ENCODE data around the gene ACAT1.
A peak's percentile ranks its signal among the peaks of the same experiment; 100 is the strongest.

The ACAT1 gene

GRCh38 chr11:108162878-108163277, 41.5 kb downstream of the ACAT1 start (continued):
- TF ChIP-seq REST (tag by site-specific recombination; IDR thresholded peaks at IDR 0.05) (0 out of 2 replicates have a peak, but pooled peaks have one; percentile 31), ZBTB11 (tag by site-specific recombination; conservative IDR thresholded peaks at IDR 0.05; ENCODE audit: low read depth) (peak; percentile 50; the same call in 1 of the 2 replicates), ZNF555 (tag by site-specific recombination; conservative IDR thresholded peaks at IDR 0.05) (peak; percentile 47), ZNF394 (tag by site-specific recombination; IDR thresholded peaks at IDR 0.05; ENCODE audit: borderline replicate concordance) (peak; percentile 78; the same call in 1 of the 2 replicates)

- H3K36me3 ChIP-seq (ENCODE audit: control insufficient read depth in 2 of 2, insufficient read depth in 1 of 2, low read length in 2 of 2): peaks cover 26 to 87% of the 10 kb centered on the region in 2 experiments
Measured at GRCh38 chr11:108167624-108168023, 46.3 kb downstream of the ACAT1 start.

More at GRCh38 chr11:108167624-108168023, 46.3 kb downstream of the ACAT1 start:
- no peak overlapping the region for H3K4me3 ChIP-seq (ENCODE audit: low read depth, low read length)
- ChIA-PET POLR2A (no interaction called here), CTCF (interaction anchor here (0.6 to 0.7 kb wide), 2 partner anchors 74 to 423 kb away, joined by 3 to 4 read pairs; no protein-coding TSS in a partner anchor)
- no peaks in the 10 kb centered on the region for H3K9me3 ChIP-seq (ENCODE audit: control insufficient read depth, insufficient read depth, low read depth, low read length)
- TF ChIP-seq ZNF362 (tag by site-specific recombination; IDR thresholded peaks at IDR 0.05): no peak
- no peak for TF ChIP-seq ZNF747 (tag by site-specific recombination; IDR thresholded peaks at IDR 0.05)
- TF ChIP-seq SCRT1 (tag by site-specific recombination; IDR thresholded peaks at IDR 0.05; ENCODE audit: borderline replicate concordance): no peak
- TF ChIP-seq ZSCAN4 (tag by site-specific recombination; IDR thresholded peaks at IDR 0.05): no peak
- no peak for TF ChIP-seq FEZF1 (tag by site-specific recombination; IDR thresholded peaks at IDR 0.05)
- TF ChIP-seq KLF1 (tag by site-specific recombination; IDR thresholded peaks at IDR 0.05): no peak
- no peak for TF ChIP-seq ZNF791 (tag by site-specific recombination; IDR thresholded peaks at IDR 0.05)
- no peak for TF ChIP-seq ZNF664 (tag by site-specific recombination; IDR thresholded peaks at IDR 0.05)
- TF ChIP-seq ZNF391 (tag by site-specific recombination; IDR thresholded peaks at IDR 0.05; ENCODE audit: borderline replicate concordance, low read depth): no peak
- TF ChIP-seq ZBTB1 (tag by site-specific recombination; IDR thresholded peaks at IDR 0.05): no peak
- no peak for TF ChIP-seq ZNF560 (tag by site-specific recombination; IDR thresholded peaks at IDR 0.05; ENCODE audit: borderline replicate concordance)
- TF ChIP-seq ZNF449 (tag by site-specific recombination; IDR thresholded peaks at IDR 0.05): no peak
- TF ChIP-seq ZNF692 (tag by site-specific recombination; IDR thresholded peaks at IDR 0.05): no peak
- TF ChIP-seq ZNF639 (tag by site-specific recombination; IDR thresholded peaks at IDR 0.05): no peak
- no peak for TF ChIP-seq ZNF23 (tag by site-specific recombination; IDR thresholded peaks at IDR 0.05; ENCODE audit: borderline replicate concordance)
- TF ChIP-seq ZNF571 (tag by site-specific recombination; IDR thresholded peaks at IDR 0.05): no peak
- TF ChIP-seq ZNF548 (tag by site-specific recombination; IDR thresholded peaks at IDR 0.05): no peak
- TF ChIP-seq GFI1B (tag by site-specific recombination; IDR thresholded peaks at IDR 0.05): no peak
- TF ChIP-seq KLF10 (tag by site-specific recombination; IDR thresholded peaks at IDR 0.05): no peak
- no peaks in the 10 kb centered on the region for H3K4me1 ChIP-seq (ENCODE audit: control insufficient read depth, insufficient read depth, low read length)
- no peak overlapping the region for H3K27ac ChIP-seq (ENCODE audit: extremely low read depth, low read depth, low read length)

Data from HEK293 (cell line).